Measurements from ENCODE around the gene PLPP4. TPM values are rescaled to one million over a fixed set of nuclear protein-coding genes. Genes with fewer than 3 reads are reported as not detected.

PLPP4 gene
- total RNA-seq, 1 donor from 2014 or later: 2.0 TPM

DNA sequence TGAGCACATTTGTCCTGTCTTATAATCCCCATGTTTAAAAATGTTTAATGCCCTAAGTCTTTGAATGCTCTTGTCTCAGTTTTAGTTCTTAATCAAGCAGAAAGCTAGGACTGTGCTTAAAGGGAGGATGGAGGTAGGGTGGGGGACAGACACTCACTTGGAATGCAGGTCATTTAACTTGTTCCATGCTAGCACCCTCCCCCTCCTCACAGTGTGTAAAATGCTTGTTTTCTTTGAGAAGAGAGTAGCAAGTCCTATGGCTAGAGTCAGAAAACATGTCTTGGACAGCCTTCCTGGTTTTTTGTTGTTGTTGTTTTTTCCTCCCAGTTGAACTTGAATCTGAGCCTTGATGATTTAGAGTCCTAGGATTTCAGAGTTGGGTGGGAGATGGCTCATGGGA lies 114.2 kb downstream of the PLPP4 start:
- Mint-ChIP-seq H3K9me3 (ENCODE audit: unreplicated experiment) (no peaks in the 10 kb centered on the region), H3K4me1 (ENCODE audit: unreplicated experiment) (no peaks in the 10 kb centered on the region), H3K27me3 (ENCODE audit: unreplicated experiment) (no peaks in the 10 kb centered on the region), H3K27ac (ENCODE audit: unreplicated experiment) (no peak overlapping the region), H3K36me3 (ENCODE audit: unreplicated experiment) (no peaks in the 10 kb centered on the region), H3K4me3 (ENCODE audit: unreplicated experiment) (no peak overlapping the region)
- no peak for DNase-seq (ENCODE audit: extremely low spot score, unreplicated experiment)
- TF ChIP-seq, protein P1, sequence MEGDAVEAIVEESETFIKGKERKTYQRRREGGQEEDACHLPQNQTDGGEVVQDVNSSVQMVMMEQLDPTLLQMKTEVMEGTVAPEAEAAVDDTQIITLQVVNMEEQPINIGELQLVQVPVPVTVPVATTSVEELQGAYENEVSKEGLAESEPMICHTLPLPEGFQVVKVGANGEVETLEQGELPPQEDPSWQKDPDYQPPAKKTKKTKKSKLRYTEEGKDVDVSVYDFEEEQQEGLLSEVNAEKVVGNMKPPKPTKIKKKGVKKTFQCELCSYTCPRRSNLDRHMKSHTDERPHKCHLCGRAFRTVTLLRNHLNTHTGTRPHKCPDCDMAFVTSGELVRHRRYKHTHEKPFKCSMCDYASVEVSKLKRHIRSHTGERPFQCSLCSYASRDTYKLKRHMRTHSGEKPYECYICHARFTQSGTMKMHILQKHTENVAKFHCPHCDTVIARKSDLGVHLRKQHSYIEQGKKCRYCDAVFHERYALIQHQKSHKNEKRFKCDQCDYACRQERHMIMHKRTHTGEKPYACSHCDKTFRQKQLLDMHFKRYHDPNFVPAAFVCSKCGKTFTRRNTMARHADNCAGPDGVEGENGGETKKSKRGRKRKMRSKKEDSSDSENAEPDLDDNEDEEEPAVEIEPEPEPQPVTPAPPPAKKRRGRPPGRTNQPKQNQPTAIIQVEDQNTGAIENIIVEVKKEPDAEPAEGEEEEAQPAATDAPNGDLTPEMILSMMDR (IDR thresholded peaks at IDR 0.05): no peak

DNA sequence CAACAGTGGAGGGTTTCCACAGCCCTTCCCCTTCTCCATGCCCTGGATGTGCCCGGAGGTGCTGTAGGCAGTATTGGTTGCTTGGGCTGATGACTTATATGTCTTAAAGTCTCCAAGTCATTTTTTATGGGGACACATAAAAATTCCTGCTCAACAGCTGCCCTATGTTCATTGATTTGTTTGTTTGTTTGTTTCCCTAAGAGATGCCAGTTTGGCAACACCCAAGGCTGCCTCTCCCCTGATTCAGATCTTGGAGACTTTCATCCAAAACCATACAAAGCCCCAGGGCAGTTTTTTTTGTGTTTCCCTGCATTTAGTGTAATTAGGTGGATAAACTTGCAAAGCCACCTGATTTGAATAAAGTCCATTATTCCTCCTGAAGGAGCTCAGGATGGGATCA lies 115.3 kb downstream of the PLPP4 start:
- Mint-ChIP-seq H3K4me3 (ENCODE audit: unreplicated experiment) (no peak overlapping the region), H3K27ac (ENCODE audit: unreplicated experiment) (no peak overlapping the region), H3K9me3 (ENCODE audit: unreplicated experiment) (no peaks in the 10 kb centered on the region), H3K4me1 (ENCODE audit: unreplicated experiment) (no peaks in the 10 kb centered on the region), H3K27me3 (ENCODE audit: unreplicated experiment) (no peaks in the 10 kb centered on the region), H3K36me3 (ENCODE audit: unreplicated experiment) (no peaks in the 10 kb centered on the region)
- DNase-seq (ENCODE audit: extremely low spot score, unreplicated experiment): peak; percentile 4
- TF ChIP-seq, protein P1 (IDR thresholded peaks at IDR 0.05): no peak

DNA sequence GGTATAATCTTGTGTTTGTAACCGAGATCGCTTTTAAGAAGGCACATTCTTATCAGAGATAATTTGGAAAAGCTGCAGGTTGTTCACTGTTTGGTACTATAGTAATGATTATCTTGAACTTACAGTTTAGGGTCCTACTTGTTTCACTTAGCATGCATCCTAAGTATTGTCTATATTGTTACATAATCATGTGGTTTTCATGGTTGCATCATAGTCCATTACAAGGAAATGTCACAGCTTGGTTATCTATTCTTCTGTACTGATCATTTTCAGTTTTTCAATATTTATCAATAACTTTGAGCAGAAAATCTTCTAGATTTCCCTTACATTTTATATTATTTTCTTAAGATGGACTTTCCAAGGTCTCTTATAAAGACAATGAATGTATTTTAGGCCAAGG lies 116.3 kb downstream of the PLPP4 start:
- Mint-ChIP-seq H3K4me3 (ENCODE audit: unreplicated experiment) (no peak overlapping the region), H3K36me3 (ENCODE audit: unreplicated experiment) (no peaks in the 10 kb centered on the region), H3K4me1 (ENCODE audit: unreplicated experiment) (no peaks in the 10 kb centered on the region), H3K27ac (ENCODE audit: unreplicated experiment) (no peak overlapping the region), H3K9me3 (ENCODE audit: unreplicated experiment) (no peaks in the 10 kb centered on the region), H3K27me3 (ENCODE audit: unreplicated experiment) (no peaks in the 10 kb centered on the region)
- DNase-seq (ENCODE audit: extremely low spot score, unreplicated experiment): no peak
- TF ChIP-seq, protein P1 (IDR thresholded peaks at IDR 0.05): no peak

DNA sequence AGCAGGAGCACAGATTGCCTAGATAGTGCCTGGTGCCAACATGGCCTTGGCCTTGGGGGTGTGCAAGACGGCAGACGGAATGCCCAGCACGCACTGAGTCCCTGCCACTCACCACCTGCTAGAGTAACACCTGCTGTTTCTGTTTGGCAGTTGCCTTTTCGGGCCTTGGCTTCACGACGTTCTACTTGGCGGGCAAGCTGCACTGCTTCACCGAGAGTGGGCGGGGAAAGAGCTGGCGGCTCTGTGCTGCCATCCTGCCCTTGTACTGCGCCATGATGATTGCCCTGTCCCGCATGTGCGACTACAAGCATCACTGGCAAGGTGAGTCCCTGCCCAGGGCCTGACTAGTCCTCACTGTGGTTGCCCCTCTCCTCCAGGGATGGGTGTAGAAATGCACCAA lies 118.0 kb downstream of the PLPP4 start:
- no peak overlapping the region for H3K4me3 Mint-ChIP-seq (ENCODE audit: unreplicated experiment)
- H3K4me1 Mint-ChIP-seq (ENCODE audit: unreplicated experiment): no peaks in the 10 kb centered on the region
- no peaks in the 10 kb centered on the region for H3K9me3 Mint-ChIP-seq (ENCODE audit: unreplicated experiment)
- H3K36me3 Mint-ChIP-seq (ENCODE audit: unreplicated experiment): no peaks in the 10 kb centered on the region
- TF ChIP-seq, protein P1 (IDR thresholded peaks at IDR 0.05): no peak
- DNase-seq (ENCODE audit: extremely low spot score, unreplicated experiment): peak; percentile 80
- no peak overlapping the region for H3K27ac Mint-ChIP-seq (ENCODE audit: unreplicated experiment)
- no peaks in the 10 kb centered on the region for H3K27me3 Mint-ChIP-seq (ENCODE audit: unreplicated experiment)

DNA sequence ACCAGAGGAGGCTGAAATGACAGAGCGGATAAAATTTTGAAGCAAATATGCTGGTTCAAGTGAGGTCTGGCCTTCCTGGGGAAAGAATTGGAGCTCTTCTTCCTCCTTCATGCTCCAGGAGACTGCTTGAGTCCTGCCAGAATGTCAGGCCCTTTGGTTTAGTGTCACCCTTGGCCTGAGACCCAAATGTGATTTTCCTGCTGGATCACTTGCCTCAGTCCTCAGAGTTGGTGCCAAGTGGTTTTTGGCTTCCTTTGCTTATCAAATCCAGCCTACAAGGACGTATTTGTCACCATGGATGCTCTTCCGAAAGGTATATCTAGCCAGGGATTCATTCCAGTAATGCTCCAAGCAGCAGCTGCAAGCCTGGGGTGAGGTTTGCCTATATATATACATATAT lies 118.4 kb downstream of the PLPP4 start:
- Mint-ChIP-seq H3K27me3 (ENCODE audit: unreplicated experiment) (no peaks in the 10 kb centered on the region), H3K9me3 (ENCODE audit: unreplicated experiment) (no peaks in the 10 kb centered on the region), H3K4me3 (ENCODE audit: unreplicated experiment) (no peak overlapping the region), H3K36me3 (ENCODE audit: unreplicated experiment) (no peaks in the 10 kb centered on the region), H3K4me1 (ENCODE audit: unreplicated experiment) (no peaks in the 10 kb centered on the region), H3K27ac (ENCODE audit: unreplicated experiment) (no peak overlapping the region)
- TF ChIP-seq, protein P1 (IDR thresholded peaks at IDR 0.05): no peak
- DNase-seq (ENCODE audit: extremely low spot score, unreplicated experiment): no peak

Data from osteocyte (in vitro differentiated cells).